ENCODE measurements around the gene PLIN5.

The PLIN5 gene

GRCh38 chr19:4492337-4493103 lies 42.5 kb downstream of the PLIN5 start:
- no peak for DNase-seq (ENCODE audit: extremely low read depth, low read depth)
- no peak for TF ChIP-seq CTCF (IDR thresholded peaks at IDR 0.05; ENCODE audit: low read depth, low read length)

DNA sequence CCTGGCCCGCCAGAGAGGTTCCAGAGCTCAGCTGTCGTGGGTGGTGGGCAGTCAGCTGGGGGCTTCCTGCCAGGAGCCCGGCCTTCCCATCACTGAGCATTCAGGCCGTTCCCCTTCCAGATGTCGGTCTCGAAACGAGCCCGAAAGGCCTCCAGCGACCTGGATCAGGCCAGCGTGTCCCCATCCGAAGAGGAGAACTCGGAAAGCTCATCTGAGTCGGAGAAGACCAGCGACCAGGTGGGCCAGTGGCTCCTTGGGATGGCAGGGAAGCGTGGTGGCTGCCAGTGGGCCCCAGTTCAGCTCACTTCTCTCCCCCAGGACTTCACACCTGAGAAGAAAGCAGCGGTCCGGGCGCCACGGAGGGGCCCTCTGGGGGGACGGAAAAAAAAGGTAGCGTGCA lies 43.6 kb downstream of the PLIN5 start:
- DNase-seq (ENCODE audit: extremely low read depth, low read depth): no peak
- no peak for TF ChIP-seq CTCF (IDR thresholded peaks at IDR 0.05; ENCODE audit: low read depth, low read length)

GRCh38 chr19:4488496-4488895 lies 46.5 kb downstream of the PLIN5 start:
- no peak for DNase-seq (ENCODE audit: extremely low read depth, low read depth)
- TF ChIP-seq CTCF (IDR thresholded peaks at IDR 0.05; ENCODE audit: low read depth, low read length): no peak

GRCh38 chr19:4487572-4487971 lies 47.5 kb downstream of the PLIN5 start:
- TF ChIP-seq CTCF (IDR thresholded peaks at IDR 0.05; ENCODE audit: low read depth, low read length): no peak
- no peak for DNase-seq (ENCODE audit: extremely low read depth, low read depth)

GRCh38 chr19:4483385-4483784 lies 51.6 kb downstream of the PLIN5 start:
- no peak for DNase-seq (ENCODE audit: extremely low read depth, low read depth)
- TF ChIP-seq CTCF (IDR thresholded peaks at IDR 0.05; ENCODE audit: low read depth, low read length): no peak

DNA sequence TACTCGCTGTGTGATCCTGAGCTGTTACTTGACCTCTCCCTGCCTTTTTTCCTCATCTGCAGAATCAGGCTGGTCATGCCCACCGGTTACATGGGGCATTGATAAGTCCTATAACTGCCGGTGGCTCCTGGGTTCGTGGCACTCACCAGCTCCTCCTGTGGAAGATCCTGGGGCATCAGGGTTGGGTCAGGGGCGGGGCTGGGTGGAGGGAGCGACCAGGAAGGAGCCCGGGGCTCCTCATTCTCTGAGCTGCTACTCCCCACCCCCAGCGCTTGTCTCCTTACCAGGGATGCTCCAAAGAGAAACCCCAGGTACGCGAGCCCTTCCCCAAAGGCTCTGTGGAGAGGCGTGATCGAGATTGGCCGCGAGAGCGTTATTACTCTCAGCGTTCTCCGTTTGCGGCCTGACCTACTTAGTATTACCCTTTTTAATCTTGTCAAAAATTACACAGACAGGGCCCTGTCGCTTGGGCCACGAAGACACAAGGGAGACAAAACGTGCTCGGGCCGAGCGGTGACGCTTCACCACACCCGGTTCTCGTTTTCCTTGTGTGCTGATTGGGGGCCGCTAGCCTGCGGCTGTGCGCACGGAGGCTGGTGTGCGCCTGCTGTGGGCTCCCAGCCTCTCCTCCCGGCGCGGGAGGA lies 52.2 kb downstream of the PLIN5 start:
- no peak for TF ChIP-seq CTCF (IDR thresholded peaks at IDR 0.05; ENCODE audit: low read depth, low read length)
- no peak for DNase-seq (ENCODE audit: extremely low read depth, low read depth)

- DNase-seq (ENCODE audit: extremely low read depth, low read depth): no peak
- TF ChIP-seq CTCF (IDR thresholded peaks at IDR 0.05; ENCODE audit: low read depth, low read length): no peak
These were observed 57.8 kb downstream of the PLIN5 start for GRCh38 chr19:4477034-4477801.
